Measurements from ENCODE around the gene RETSAT. TPM values are rescaled to one million over a fixed set of nuclear protein-coding genes. Genes with fewer than 3 reads are reported as not detected.

The RETSAT gene
- total RNA-seq, 2 experiments from 2014 or later, result 21.5 to 23.3 TPM

GRCh38 chr2:85312404-85312803, 41.9 kb downstream of the RETSAT start:
- Mint-ChIP-seq H3K9me3 (no peaks in the 10 kb centered on the region), H3K27ac (no peak overlapping the region), H3K4me1 (peaks cover 31% of the 10 kb centered on the region), H3K27me3 (no peaks in the 10 kb centered on the region), H3K4me3 (no peak overlapping the region), H3K36me3 (peaks cover 27% of the 10 kb centered on the region)
- DNase-seq, result no peak

GRCh38 chr2:85310330-85310729, 44.0 kb downstream of the RETSAT start:
- H3K4me3 Mint-ChIP-seq, result peak overlapping the region; percentile 64
- H3K27ac Mint-ChIP-seq, result peak overlapping the region; percentile 77
- peaks cover 27% of the 10 kb centered on the region for H3K4me1 Mint-ChIP-seq
- H3K9me3 Mint-ChIP-seq, result no peaks in the 10 kb centered on the region
- no peaks in the 10 kb centered on the region for H3K27me3 Mint-ChIP-seq
- H3K36me3 Mint-ChIP-seq, result peaks cover 15% of the 10 kb centered on the region
- DNase-seq, result no peak

- Mint-ChIP-seq H3K27ac (peak overlapping the region; percentile 77), H3K4me3 (peak overlapping the region; percentile 64), H3K9me3 (no peaks in the 10 kb centered on the region), H3K4me1 (peaks cover 27% of the 10 kb centered on the region), H3K36me3 (peaks cover 15% of the 10 kb centered on the region), H3K27me3 (no peaks in the 10 kb centered on the region)
- DNase-seq, result no peak
Observed at GRCh38 chr2:85309699-85310321, 44.5 kb downstream of the RETSAT start.

GRCh38 chr2:85308896-85309555, 45.3 kb downstream of the RETSAT start:
- DNase-seq, result no peak

GRCh38 chr2:85308201-85308600, 46.1 kb downstream of the RETSAT start:
- Mint-ChIP-seq H3K9me3 (no peaks in the 10 kb centered on the region), H3K36me3 (peaks cover 5% of the 10 kb centered on the region), H3K4me3 (no peak overlapping the region), H3K4me1 (peaks cover 29% of the 10 kb centered on the region), H3K27ac (peak overlapping the region; percentile 76), H3K27me3 (no peaks in the 10 kb centered on the region)
- no peak for DNase-seq

More at GRCh38 chr2:85308896-85309555, 45.3 kb downstream of the RETSAT start:
- H3K36me3 Mint-ChIP-seq, result peaks cover 11% of the 10 kb centered on the region
- H3K27me3 Mint-ChIP-seq, result no peaks in the 10 kb centered on the region
- peak overlapping the region; percentile 64 for H3K4me3 Mint-ChIP-seq
- H3K27ac Mint-ChIP-seq, result peak overlapping the region; percentile 77
- H3K4me1 Mint-ChIP-seq, result peaks cover 28% of the 10 kb centered on the region
- H3K9me3 Mint-ChIP-seq, result no peaks in the 10 kb centered on the region

- H3K36me3 Mint-ChIP-seq, result peaks cover 4% of the 10 kb centered on the region
- H3K27ac Mint-ChIP-seq, result peak overlapping the region; percentile 79
- H3K4me1 Mint-ChIP-seq, result peaks cover 29% of the 10 kb centered on the region
- H3K4me3 Mint-ChIP-seq, result peak overlapping the region; percentile 59
- H3K27me3 Mint-ChIP-seq, result no peaks in the 10 kb centered on the region
- DNase-seq, result no peak
- no peaks in the 10 kb centered on the region for H3K9me3 Mint-ChIP-seq
Observed at GRCh38 chr2:85307527-85307897, 46.8 kb downstream of the RETSAT start.

- Mint-ChIP-seq H3K36me3 (no peaks in the 10 kb centered on the region), H3K27me3 (no peaks in the 10 kb centered on the region), H3K4me3 (no peak overlapping the region), H3K4me1 (peaks cover 17% of the 10 kb centered on the region), H3K9me3 (no peaks in the 10 kb centered on the region), H3K27ac (no peak overlapping the region)
- no peak for DNase-seq
Observed at GRCh38 chr2:85303780-85304531, 50.4 kb downstream of the RETSAT start.

GRCh38 chr2:85302121-85302520, 52.2 kb downstream of the RETSAT start:
- no peak overlapping the region for H3K4me3 Mint-ChIP-seq
- DNase-seq, result no peak
- H3K9me3 Mint-ChIP-seq, result no peaks in the 10 kb centered on the region
- H3K27me3 Mint-ChIP-seq, result no peaks in the 10 kb centered on the region
- H3K27ac Mint-ChIP-seq, result no peak overlapping the region
- peaks cover 10% of the 10 kb centered on the region for H3K4me1 Mint-ChIP-seq
- no peaks in the 10 kb centered on the region for H3K36me3 Mint-ChIP-seq

Other genes starting within 250 kb of the RETSAT start
- under 1 TPM in 1 of 2 experiments, not detected in 1; 0.06 TPM for gene TCF7L1, start 221.1 kb downstream of the RETSAT start, total RNA-seq
- gene TGOLN2, start 26.5 kb downstream of the RETSAT start, total RNA-seq, result 10 to 100 TPM; 74.9 to 77.2 TPM
- 10 to 100 TPM in 1 of 2 experiments, 1 to 10 TPM in 1; 9.8 to 11.3 TPM for gene ELMOD3, start 241 bp upstream of the RETSAT start, total RNA-seq
- gene CAPG, start 55.8 kb upstream of the RETSAT start, total RNA-seq, result 10 to 100 TPM; 18.1 to 19.8 TPM
- 1 to 10 TPM in 1 of 2 experiments, under 1 TPM in 1; 0.74 to 1.2 TPM for gene SH2D6, start 64.2 kb upstream of the RETSAT start, total RNA-seq
- gene MAT2A, start 184.6 kb upstream of the RETSAT start, total RNA-seq, result 100 to 1,000 TPM; 368 to 384 TPM
- gene GGCX, start 207.0 kb upstream of the RETSAT start, total RNA-seq, result 10 to 100 TPM; 19.6 to 19.9 TPM
- 10 to 100 TPM; 94.3 to 98.3 TPM for gene VAMP8, start 223.1 kb upstream of the RETSAT start, total RNA-seq
- 10 to 100 TPM; 27.9 to 29.3 TPM for gene VAMP5, start 229.9 kb upstream of the RETSAT start, total RNA-seq
- gene RNF181, start 241.2 kb upstream of the RETSAT start, total RNA-seq, result 100 to 1,000 TPM in 1 of 2 experiments, 10 to 100 TPM in 1; 90.9 to 104 TPM
- gene TMEM150A, start 248.2 kb upstream of the RETSAT start, total RNA-seq, result 1 to 10 TPM; 2.4 to 3.4 TPM

Measured in activated naive CD8-positive, alpha-beta T cell treated with anti-CD3 and anti-CD28 coated beads for 36 hours (primary cell).